Glutamatergic neuron (in vitro differentiated cells): ENCODE results near the gene D2HGDH. TPM values are rescaled to one million over a fixed set of nuclear protein-coding genes. Genes with fewer than 3 reads are reported as not detected.
A peak's percentile ranks its signal among the peaks of the same experiment; 100 is the strongest.
"Not testable (repeated sequence)": the region's sequence is repeated elsewhere in the genome, so short reads cannot be mapped to it uniquely, and the experiment has no call there.

ENCODE experiments used
- DNase-seq: peaks from one replicate; pipeline ENCODE4 v3.0.0; 2022
- H3K27ac Mint-ChIP-seq: one replicate; pipeline ENCODE4 v1.8.0; 2020; ENCODE audit warnings: mild to moderate bottlenecking, mixed read lengths, inconsistent platforms; ENCODE audit not compliant: unreplicated experiment
- H3K27me3 Mint-ChIP-seq: one replicate; pipeline ENCODE4 v1.8.0; 2020; ENCODE audit warnings: mild to moderate bottlenecking, moderate library complexity, mixed read lengths, inconsistent platforms; ENCODE audit not compliant: unreplicated experiment
- H3K36me3 Mint-ChIP-seq: one replicate; pipeline ENCODE4 v1.8.0; 2020; ENCODE audit warnings: mild to moderate bottlenecking, mixed read lengths, inconsistent platforms; ENCODE audit not compliant: unreplicated experiment
- H3K4me1 Mint-ChIP-seq: one replicate; pipeline ENCODE4 v1.8.0; 2020; ENCODE audit warnings: mild to moderate bottlenecking, low read depth, mixed read lengths, inconsistent platforms; ENCODE audit not compliant: unreplicated experiment
- H3K4me3 Mint-ChIP-seq: one replicate; pipeline ENCODE4 v1.8.0; 2020; ENCODE audit warnings: mild to moderate bottlenecking, mixed read lengths, inconsistent platforms; ENCODE audit not compliant: unreplicated experiment
- H3K9me3 Mint-ChIP-seq: one replicate; pipeline ENCODE4 v1.8.0; 2020; ENCODE audit warnings: mild to moderate bottlenecking, moderate library complexity, mixed read lengths, inconsistent platforms; ENCODE audit not compliant: unreplicated experiment
- CTCF ChIP-seq: fragments of 200-600 bp; sonication (generic); IDR thresholded peaks from one replicate; pipeline ENCODE4 v1.5.0; 2021; ENCODE audit not compliant: partially characterized antibody, unreplicated experiment
- total RNA-seq: library from RNA; stranded (reverse); fragmentation: NEBNext Ultra II Directional; extraction: Animal tissue kit (Norgen Biotek cat#: 25700); gene quantifications from one replicate; pipeline ENCODE4 v1.2.1, GENCODE V29; 2021; ENCODE audit not compliant: unreplicated experiment

The D2HGDH gene
- total RNA-seq, 1 donor from 2014 or later, result 12.5 TPM

GRCh38 chr2:241753493-241753892, 19.1 kb downstream of the D2HGDH start:
- no peak overlapping the region for H3K4me3 Mint-ChIP-seq
- no peaks in the 10 kb centered on the region for H3K4me1 Mint-ChIP-seq
- H3K27me3 Mint-ChIP-seq, result peaks cover 2% of the 10 kb centered on the region
- no peaks in the 10 kb centered on the region for H3K36me3 Mint-ChIP-seq
- DNase-seq, result no peak
- no peak for TF ChIP-seq CTCF
- H3K9me3 Mint-ChIP-seq, result no peaks in the 10 kb centered on the region
- no peak overlapping the region for H3K27ac Mint-ChIP-seq

- no peak for DNase-seq
- Mint-ChIP-seq H3K27me3 (peaks cover 2% of the 10 kb centered on the region), H3K9me3 (no peaks in the 10 kb centered on the region), H3K4me1 (peaks cover under 1% of the 10 kb centered on the region), H3K27ac (no peak overlapping the region), H3K36me3 (no peaks in the 10 kb centered on the region), H3K4me3 (no peak overlapping the region)
- TF ChIP-seq CTCF, result no peak
Observed at GRCh38 chr2:241754042-241754441, 19.6 kb downstream of the D2HGDH start.

GRCh38 chr2:241755166-241755565, 20.7 kb downstream of the D2HGDH start:
- no peak for DNase-seq
- no peak overlapping the region for H3K27ac Mint-ChIP-seq

GRCh38 chr2:241755777-241756176, 21.3 kb downstream of the D2HGDH start:
- H3K27ac Mint-ChIP-seq, result no peak overlapping the region
- no peak overlapping the region for H3K4me3 Mint-ChIP-seq
- no peak for DNase-seq
- peaks cover 4% of the 10 kb centered on the region for H3K9me3 Mint-ChIP-seq
- no peak for TF ChIP-seq CTCF
- H3K4me1 Mint-ChIP-seq, result peaks cover 4% of the 10 kb centered on the region
- peaks cover 7% of the 10 kb centered on the region for H3K36me3 Mint-ChIP-seq
- peaks cover under 1% of the 10 kb centered on the region for H3K27me3 Mint-ChIP-seq

More at GRCh38 chr2:241755166-241755565, 20.7 kb downstream of the D2HGDH start:
- TF ChIP-seq CTCF, result no peak
- Mint-ChIP-seq H3K27me3 (peaks cover 2% of the 10 kb centered on the region), H3K36me3 (peaks cover 4% of the 10 kb centered on the region), H3K4me3 (no peak overlapping the region), H3K9me3 (peaks cover 3% of the 10 kb centered on the region), H3K4me1 (peaks cover 4% of the 10 kb centered on the region)

GRCh38 chr2:241759067-241759807, 24.8 kb downstream of the D2HGDH start:
- peaks cover 4% of the 10 kb centered on the region for H3K27me3 Mint-ChIP-seq
- H3K4me1 Mint-ChIP-seq, result peaks cover 4% of the 10 kb centered on the region
- peaks cover 10% of the 10 kb centered on the region for H3K36me3 Mint-ChIP-seq
- no peak for DNase-seq
- no peak for TF ChIP-seq CTCF
- H3K4me3 Mint-ChIP-seq, result no peak overlapping the region
- H3K27ac Mint-ChIP-seq, result peak overlapping the region; percentile 20
- peaks cover 6% of the 10 kb centered on the region for H3K9me3 Mint-ChIP-seq

GRCh38 chr2:241759893-241760292, 25.5 kb downstream of the D2HGDH start:
- not testable (repeated sequence) for H3K4me1 Mint-ChIP-seq, H3K9me3 Mint-ChIP-seq, H3K4me3 Mint-ChIP-seq, H3K27ac Mint-ChIP-seq, DNase-seq, H3K27me3 Mint-ChIP-seq
- peaks cover 10% of the 10 kb centered on the region for H3K36me3 Mint-ChIP-seq
